SK-N-SH (cell line): ENCODE data around the gene MEX3A. TPM values are rescaled to one million over a fixed set of nuclear protein-coding genes. Genes with fewer than 3 reads are reported as not detected.
A peak's percentile ranks its signal among the peaks of the same experiment; 100 is the strongest.

Source experiments
- CTCF ChIA-PET: fragments of 300-600, 350-600 bp; formaldehyde crosslinking; extraction: SDS; loops from one replicate; lab custom pipeline; 2021; lab: Yijun Ruan, JAX
- POLR2A ChIA-PET: fragments of 350-600 bp; sonication (Branson Sonifier 250); formaldehyde crosslinking; extraction: SDS; loops from one replicate; lab custom pipeline; 2020; ENCODE audit warnings: antibody characterized with exemption, inconsistent platforms; lab: Yijun Ruan, JAX
- DNase-seq: peaks from one replicate; pipeline ENCODE4 v3.0.0; 2012
- H2AFZ ChIP-seq: fragments of 200-600 bp; sonication (generic); 2 replicates; pipeline ENCODE4 v1.8.1; 2016; ENCODE audit warnings: antibody characterized with exemption, mild to moderate bottlenecking, low read depth
- H3F3A ChIP-seq: fragments of 200-600 bp; sonication (generic); replicated peaks from 2 replicates; pipeline ENCODE3; 2016; ENCODE audit warnings: antibody characterized with exemption, mild to moderate bottlenecking; ENCODE audit not compliant: insufficient read depth
- H3K27ac ChIP-seq, 2 experiments: fragments of 200-500 bp in 1 of 2; fragments of 200-600 bp in 1 of 2; sonication (Bioruptor generic) in 1 of 2; sonication (generic), shearing (Covaris generic) in 1 of 2; 2 replicates each; pipeline versions ENCODE4 v1.5.1 to v1.6.1; 2014 to 2016; ENCODE audit warnings: low read depth in 2 of 2, inconsistent platforms in 1 of 2, low read length in 1 of 2, mild to moderate bottlenecking in 1 of 2, mixed read lengths in 1 of 2
- H3K27me3 ChIP-seq: fragments of 200-600 bp; sonication (generic), shearing (Covaris generic); 2 replicates; pipeline ENCODE4 v1.6.1; 2016; ENCODE audit warnings: mixed run types; ENCODE audit not compliant: insufficient read depth
- H3K36me3 ChIP-seq, 2 experiments: fragments of 200-500 bp in 1 of 2; fragments of 200-600 bp in 1 of 2; sonication (Bioruptor generic) in 1 of 2; sonication (generic) in 1 of 2; replicated peaks in 1 of 2; 2 replicates each; pipeline versions ENCODE3 to v1.5.1; 2014 to 2016; ENCODE audit warnings: low read length in 1 of 2, mild to moderate bottlenecking in 1 of 2; ENCODE audit not compliant: insufficient read depth in 2 of 2, control insufficient read depth in 1 of 2
- H3K4me1 ChIP-seq, 2 experiments: fragments of 200-500 bp in 1 of 2; fragments of 200-600 bp in 1 of 2; sonication (Bioruptor generic) in 1 of 2; sonication (generic), shearing (Covaris generic) in 1 of 2; 2 replicates each; pipeline versions ENCODE4 v1.5.1 to v1.6.1; 2014 to 2016; ENCODE audit warnings: low read depth in 1 of 2, low read length in 1 of 2, mixed run types in 1 of 2; ENCODE audit not compliant: insufficient read depth in 2 of 2, control insufficient read depth in 1 of 2
- H3K4me2 ChIP-seq: fragments of 200-600 bp; sonication (generic), shearing (Covaris generic); 2 replicates; pipeline ENCODE4 v1.6.1; 2017; ENCODE audit warnings: mixed run types
- H3K4me3 ChIP-seq, 2 experiments: fragments of 200-500 bp in 1 of 2; fragments of 200-600 bp in 1 of 2; sonication (Bioruptor generic) in 1 of 2; sonication (generic), shearing (Covaris generic) in 1 of 2; 2 replicates each; pipeline versions ENCODE4 v1.5.1 to v1.8.1; 2014 to 2016; ENCODE audit warnings: low read depth in 2 of 2, inconsistent platforms in 1 of 2, low read length in 1 of 2, mild to moderate bottlenecking in 1 of 2, mixed read lengths in 1 of 2, moderate library complexity in 1 of 2
- H3K79me2 ChIP-seq: fragments of 200-600 bp; sonication (generic); 2 replicates; pipeline ENCODE4 v1.8.1; 2017; ENCODE audit warnings: mild to moderate bottlenecking; ENCODE audit not compliant: insufficient read depth
- H3K9ac ChIP-seq: fragments of 200-600 bp; sonication (generic); 2 replicates; pipeline ENCODE4 v1.6.1; 2017; ENCODE audit warnings: mixed run types
- H3K9me2 ChIP-seq: fragments of 200-600 bp; sonication (generic); 2 replicates; pipeline ENCODE4 v1.6.1; 2017; ENCODE audit warnings: mixed run types
- H3K9me3 ChIP-seq: fragments of 200-600 bp; sonication (generic); 2 replicates; pipeline ENCODE4 v1.6.1; 2017; ENCODE audit warnings: mixed run types, mild to moderate bottlenecking, moderate library complexity
- H4K20me1 ChIP-seq: fragments of 200-600 bp; sonication (generic); 2 replicates; pipeline ENCODE4 v1.6.1; 2017; ENCODE audit warnings: mild to moderate bottlenecking, mixed run types; ENCODE audit not compliant: insufficient read depth
- EP300 ChIP-seq, 2 experiments: IDR thresholded peaks; 2 replicates each; pipeline versions ENCODE4 v1.4.0 to v1.6.1; 2012; ENCODE audit warnings: borderline replicate concordance in 1 of 2, low read depth in 1 of 2, low read length in 1 of 2
- FOSL2 ChIP-seq: IDR thresholded peaks from 2 replicates; pipeline ENCODE4 v1.4.0; 2012; ENCODE audit warnings: low read depth, mild to moderate bottlenecking, moderate library complexity, borderline replicate concordance
- FOXJ3 ChIP-seq: sonication (generic); formaldehyde crosslinking; IDR thresholded peaks from 2 replicates; pipeline ENCODE4 v1.5.1; 2020; ENCODE audit warnings: mild to moderate bottlenecking, missing genetic modification reagents
- GABPA ChIP-seq: IDR thresholded peaks from 2 replicates; pipeline ENCODE4 v1.4.0; 2012; ENCODE audit warnings: low read depth, mild to moderate bottlenecking
- JUND ChIP-seq: IDR thresholded peaks from 2 replicates; pipeline ENCODE4 v1.4.0; 2012
- MEF2A ChIP-seq: IDR thresholded peaks from 2 replicates; pipeline ENCODE4 v1.4.0; 2012; ENCODE audit warnings: low read depth, borderline replicate concordance
- MXI1 ChIP-seq: IDR thresholded peaks from 2 replicates; pipeline ENCODE4 v1.6.1; 2012; ENCODE audit warnings: mild to moderate bottlenecking, low read depth, low read length, improper control_type of control experiment
- NFIC ChIP-seq: IDR thresholded peaks from 2 replicates; pipeline ENCODE4 v1.4.0; 2012; ENCODE audit warnings: borderline replicate concordance
- POLR2AphosphoS5 ChIP-seq: IDR thresholded peaks from 2 replicates; pipeline ENCODE4 v1.6.1; 2012; ENCODE audit warnings: low read depth, low read length
- RXRA ChIP-seq: IDR thresholded peaks from 2 replicates; pipeline ENCODE4 v1.4.0; 2012; ENCODE audit warnings: low read depth, mild to moderate bottlenecking, borderline replicate concordance
- TAF1 ChIP-seq: IDR thresholded peaks from 2 replicates; pipeline ENCODE4 v1.6.1; 2012; ENCODE audit warnings: low read depth, mild to moderate bottlenecking, low read length, moderate library complexity, borderline replicate concordance
- TCF12 ChIP-seq: IDR thresholded peaks from 2 replicates; pipeline ENCODE4 v1.4.0; 2012
- YY1 ChIP-seq: IDR thresholded peaks from 2 replicates; pipeline ENCODE4 v1.4.0; 2012; ENCODE audit warnings: low read depth, mild to moderate bottlenecking
- WGBS: methylation state at CpG from one replicate; pipeline ENCODE4 v1.1.6; 2017; ENCODE audit warnings: low lambda C conversion rate; 5-methylcytosine and 5-hydroxymethylcytosine counted together
- polyA plus RNA-seq, 3 experiments: library from polyadenylated mRNA; depleted of rRNA; stranded (reverse); fragments of >200 nt; gene quantifications; 2 replicates each; pipeline ENCODE4 v1.2.3, GENCODE V29; 2012
- TF ChIP-seq, protein P1 (sequence below): IDR thresholded peaks from 2 replicates; pipeline ENCODE4 v1.6.1; 2012; ENCODE audit warnings: mild to moderate bottlenecking, low read depth, low read length, moderate library complexity
- TF ChIP-seq, protein P2 (sequence below): IDR thresholded peaks from 2 replicates; pipeline ENCODE4 v1.4.0; 2012; ENCODE audit warnings: low read depth
- TF ChIP-seq, protein P3 (sequence below): fragments of 200-600 bp; sonication (generic); IDR thresholded peaks from 2 replicates; pipeline ENCODE4 v1.6.1; 2017; ENCODE audit warnings: antibody characterized with exemption, mild to moderate bottlenecking, moderate library complexity

The MEX3A gene
- polyA plus RNA-seq, 1 of the 3 experiments (the other 2 are of a cell fraction) = 16.2 TPM

DNA sequence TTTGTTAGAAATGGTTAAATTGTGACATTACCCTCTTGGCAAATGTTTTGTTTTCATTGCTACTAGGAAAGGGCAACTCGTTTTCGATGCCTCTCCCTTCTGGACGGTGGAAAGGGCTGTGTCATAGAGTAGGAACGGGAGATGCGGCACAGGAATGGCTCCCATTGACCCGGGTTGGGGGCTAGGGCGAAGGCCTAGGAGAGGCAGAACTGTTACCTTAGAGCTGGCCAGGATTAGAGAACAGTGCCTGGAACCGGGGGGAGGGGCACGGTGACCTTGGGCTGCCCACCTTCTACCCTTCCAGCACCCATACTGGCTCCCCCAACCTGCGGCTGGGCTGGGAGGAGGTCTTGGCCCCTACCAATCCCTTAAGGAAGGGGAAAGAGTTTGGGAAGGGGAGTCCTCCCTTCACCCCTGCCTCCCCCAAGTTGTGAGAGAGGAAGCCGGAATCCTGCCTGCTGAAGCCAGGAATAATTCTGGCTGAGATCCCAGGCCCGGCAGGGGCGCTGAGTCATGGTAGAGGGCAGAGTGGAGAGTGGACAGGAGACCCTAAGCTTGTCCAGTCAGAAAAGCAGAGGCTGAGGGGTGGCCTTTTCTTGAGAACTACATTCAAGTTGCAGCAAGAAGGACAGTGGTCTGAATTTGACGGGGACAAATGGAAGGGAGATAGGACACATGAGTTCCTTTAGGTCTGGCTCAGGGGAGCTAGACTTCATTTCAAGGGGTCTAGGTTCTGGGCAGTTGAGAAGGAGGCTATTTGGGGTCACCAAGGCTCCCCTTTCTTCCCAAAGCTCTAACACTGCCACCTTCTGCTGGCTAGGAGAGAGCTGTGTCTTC lies 40.5 kb upstream of the MEX3A start:
- H3K9me3 ChIP-seq = no peaks in the 10 kb centered on the region
- no peaks in the 10 kb centered on the region for H3K27me3 ChIP-seq
- peaks cover 0 to 33% of the 10 kb centered on the region in 2 experiments for H3K36me3 ChIP-seq
- peak overlapping the region; percentile 97 for H3K9ac ChIP-seq
- DNase-seq = no peak
- WGBS = 9% methylated on average over 14 of the region's 14 CpGs
- H3K27ac ChIP-seq = peak overlapping the region; percentile 98 to 100
- ChIA-PET CTCF (interaction anchor here (0.6 to 40.5 kb wide), 7 partner anchors 7 to 153 kb away, joined by 3 to 1559 read pairs (median 3); partner anchors contain the start of gene MEX3A), POLR2A (interaction anchor here (0.6 to 1.6 kb wide), 5 partner anchors 8 to 545 kb away, joined by 3 to 7 read pairs (median 4); partner anchors contain the start of gene LMNA)
- H3K9me2 ChIP-seq = no peaks in the 10 kb centered on the region
- no peak for TF ChIP-seq GABPA
- TF ChIP-seq TCF12 = peak; percentile 77
- TF ChIP-seq TAF1 = peak; percentile 53; the same call in 1 of the 2 replicates
- peak in 1 of 2 experiments; percentile 59; a peak in 2 of 4 replicates for TF ChIP-seq EP300 (IDR thresholded peaks at IDR 0.05; ENCODE audit: borderline replicate concordance in 1 of 2, low read depth in 1 of 2, low read length in 1 of 2)
- peak; percentile 87 for TF ChIP-seq FOSL2
- peak; percentile 67 for TF ChIP-seq POLR2AphosphoS5
- TF ChIP-seq, protein P1, sequence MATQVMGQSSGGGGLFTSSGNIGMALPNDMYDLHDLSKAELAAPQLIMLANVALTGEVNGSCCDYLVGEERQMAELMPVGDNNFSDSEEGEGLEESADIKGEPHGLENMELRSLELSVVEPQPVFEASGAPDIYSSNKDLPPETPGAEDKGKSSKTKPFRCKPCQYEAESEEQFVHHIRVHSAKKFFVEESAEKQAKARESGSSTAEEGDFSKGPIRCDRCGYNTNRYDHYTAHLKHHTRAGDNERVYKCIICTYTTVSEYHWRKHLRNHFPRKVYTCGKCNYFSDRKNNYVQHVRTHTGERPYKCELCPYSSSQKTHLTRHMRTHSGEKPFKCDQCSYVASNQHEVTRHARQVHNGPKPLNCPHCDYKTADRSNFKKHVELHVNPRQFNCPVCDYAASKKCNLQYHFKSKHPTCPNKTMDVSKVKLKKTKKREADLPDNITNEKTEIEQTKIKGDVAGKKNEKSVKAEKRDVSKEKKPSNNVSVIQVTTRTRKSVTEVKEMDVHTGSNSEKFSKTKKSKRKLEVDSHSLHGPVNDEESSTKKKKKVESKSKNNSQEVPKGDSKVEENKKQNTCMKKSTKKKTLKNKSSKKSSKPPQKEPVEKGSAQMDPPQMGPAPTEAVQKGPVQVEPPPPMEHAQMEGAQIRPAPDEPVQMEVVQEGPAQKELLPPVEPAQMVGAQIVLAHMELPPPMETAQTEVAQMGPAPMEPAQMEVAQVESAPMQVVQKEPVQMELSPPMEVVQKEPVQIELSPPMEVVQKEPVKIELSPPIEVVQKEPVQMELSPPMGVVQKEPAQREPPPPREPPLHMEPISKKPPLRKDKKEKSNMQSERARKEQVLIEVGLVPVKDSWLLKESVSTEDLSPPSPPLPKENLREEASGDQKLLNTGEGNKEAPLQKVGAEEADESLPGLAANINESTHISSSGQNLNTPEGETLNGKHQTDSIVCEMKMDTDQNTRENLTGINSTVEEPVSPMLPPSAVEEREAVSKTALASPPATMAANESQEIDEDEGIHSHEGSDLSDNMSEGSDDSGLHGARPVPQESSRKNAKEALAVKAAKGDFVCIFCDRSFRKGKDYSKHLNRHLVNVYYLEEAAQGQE = no peak; the same call in 1 of the 2 replicates
- TF ChIP-seq NFIC = peak; percentile 97
- TF ChIP-seq FOXJ3 (CRISPR knock-in tag) = no peak
- TF ChIP-seq MXI1 = no peak
- TF ChIP-seq, protein P2, sequence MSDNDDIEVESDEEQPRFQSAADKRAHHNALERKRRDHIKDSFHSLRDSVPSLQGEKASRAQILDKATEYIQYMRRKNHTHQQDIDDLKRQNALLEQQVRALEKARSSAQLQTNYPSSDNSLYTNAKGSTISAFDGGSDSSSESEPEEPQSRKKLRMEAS = peak; percentile 76
- TF ChIP-seq JUND = peak; percentile 84
- peak; percentile 40; the same call in 1 of the 2 replicates for TF ChIP-seq YY1
- TF ChIP-seq RXRA = peak; percentile 66; the same call in 1 of the 2 replicates
- TF ChIP-seq, protein P3, sequence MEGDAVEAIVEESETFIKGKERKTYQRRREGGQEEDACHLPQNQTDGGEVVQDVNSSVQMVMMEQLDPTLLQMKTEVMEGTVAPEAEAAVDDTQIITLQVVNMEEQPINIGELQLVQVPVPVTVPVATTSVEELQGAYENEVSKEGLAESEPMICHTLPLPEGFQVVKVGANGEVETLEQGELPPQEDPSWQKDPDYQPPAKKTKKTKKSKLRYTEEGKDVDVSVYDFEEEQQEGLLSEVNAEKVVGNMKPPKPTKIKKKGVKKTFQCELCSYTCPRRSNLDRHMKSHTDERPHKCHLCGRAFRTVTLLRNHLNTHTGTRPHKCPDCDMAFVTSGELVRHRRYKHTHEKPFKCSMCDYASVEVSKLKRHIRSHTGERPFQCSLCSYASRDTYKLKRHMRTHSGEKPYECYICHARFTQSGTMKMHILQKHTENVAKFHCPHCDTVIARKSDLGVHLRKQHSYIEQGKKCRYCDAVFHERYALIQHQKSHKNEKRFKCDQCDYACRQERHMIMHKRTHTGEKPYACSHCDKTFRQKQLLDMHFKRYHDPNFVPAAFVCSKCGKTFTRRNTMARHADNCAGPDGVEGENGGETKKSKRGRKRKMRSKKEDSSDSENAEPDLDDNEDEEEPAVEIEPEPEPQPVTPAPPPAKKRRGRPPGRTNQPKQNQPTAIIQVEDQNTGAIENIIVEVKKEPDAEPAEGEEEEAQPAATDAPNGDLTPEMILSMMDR = no peak
- 0 out of 2 replicates have a peak, but pooled peaks have one; percentile 53 for TF ChIP-seq MEF2A
- H3K4me2 ChIP-seq = peak overlapping the region; percentile 95
- H3K79me2 ChIP-seq = peaks cover 95% of the 10 kb centered on the region
- peaks cover 81% of the 10 kb centered on the region for H4K20me1 ChIP-seq
- H3K4me3 ChIP-seq = peak overlapping the region; percentile 12 to 59; a peak in 3 of 4 replicates
- peaks cover 89% of the 10 kb centered on the region for H3F3A ChIP-seq
- no peak overlapping the region for H2AFZ ChIP-seq
- H3K4me1 ChIP-seq = peaks cover 77 to 83% of the 10 kb centered on the region in 2 experiments
